Peyer's patch (tissue), 4 donors: Measurements from ENCODE around the gene ATXN1.

Experiments used
- CTCF ChIP-seq, 6 experiments: fragments of 450-650 bp in 4 of 6; fragments of 200-600 bp in 2 of 6; sonication (generic) in 1 of 6; IDR thresholded peaks; one replicate each; pipeline ENCODE4 v1.5.1; 2017 to 2019; ENCODE audit warnings: antibody characterized with exemption in 6 of 6, mild to moderate bottlenecking in 3 of 6, moderate library complexity in 1 of 6
- POLR2A ChIP-seq, 2 donors: fragments of 450-650 bp; IDR thresholded peaks; one replicate each; pipeline ENCODE4 v1.5.1; 2017; ENCODE audit warnings: antibody characterized with exemption in 2 of 2, mild to moderate bottlenecking in 2 of 2, moderate library complexity in 2 of 2

GRCh38 chr6:16608444-16608843 is 152.8 kb downstream of the ATXN1 start:
- TF ChIP-seq CTCF (IDR thresholded peaks at IDR 0.05): no peak
- no peak for TF ChIP-seq POLR2A (IDR thresholded peaks at IDR 0.05)
